Neural cell (in vitro differentiated cells): ENCODE results near the gene NLRP7. TPM values are rescaled to one million over a fixed set of nuclear protein-coding genes. Genes with fewer than 3 reads are reported as not detected.
"Not testable (repeated sequence)": the region's sequence is repeated elsewhere in the genome, so short reads cannot be mapped to it uniquely, and the experiment has no call there.

ENCODE experiments used
- H2AFZ ChIP-seq: fragments of 200-600, 300-800 bp; sonication (generic), shearing (Covaris generic); 2 replicates; pipeline ENCODE4 v1.6.0; 2014; ENCODE audit warnings: low read depth, mild to moderate bottlenecking, antibody characterized with exemption, low read length, moderate library complexity
- H3F3A ChIP-seq: fragments of 200-600 bp; shearing (Covaris generic); 2 replicates; pipeline ENCODE4 v1.6.1; 2016; ENCODE audit warnings: mild to moderate bottlenecking, moderate library complexity, mixed read lengths, antibody characterized with exemption, low read length; ENCODE audit not compliant: insufficient read depth, poor library complexity, severe bottlenecking
- H3K27ac ChIP-seq: fragments of 200-600, 300-800 bp; sonication (generic), shearing (Covaris generic); 2 replicates; pipeline ENCODE4 v1.5.1; 2014; ENCODE audit warnings: mild to moderate bottlenecking, low read length, moderate library complexity
- H3K27me3 ChIP-seq: fragments of 300-800, 200-600 bp; sonication (generic), shearing (Covaris generic); 2 replicates; pipeline ENCODE4 v1.6.0; 2014; ENCODE audit warnings: mild to moderate bottlenecking, low read depth, low read length, moderate library complexity; ENCODE audit not compliant: insufficient read depth
- H3K36me3 ChIP-seq: fragments of 300-800, 200-600 bp; sonication (generic), shearing (Covaris generic); 2 replicates; pipeline ENCODE4 v1.5.1; 2014; ENCODE audit warnings: mild to moderate bottlenecking, antibody characterized with exemption, low read length, moderate library complexity; ENCODE audit not compliant: insufficient read depth
- H3K4me2 ChIP-seq: fragments of 300-800, 200-600 bp; sonication (generic), shearing (Covaris generic); 2 replicates; pipeline ENCODE4 v1.6.0; 2014; ENCODE audit warnings: mild to moderate bottlenecking, low read length
- H3K4me3 ChIP-seq: fragments of 300-800, 200-600 bp; sonication (generic), shearing (Covaris generic); 2 replicates; pipeline ENCODE4 v1.5.1; 2014; ENCODE audit warnings: mild to moderate bottlenecking, low read length, moderate library complexity
- H3K79me2 ChIP-seq: fragments of 200-600 bp; shearing (Covaris generic); replicated peaks from 2 replicates; pipeline ENCODE4 v1.6.0; 2014; ENCODE audit warnings: mild to moderate bottlenecking, low read length, moderate library complexity; ENCODE audit not compliant: insufficient read depth
- H3K9ac ChIP-seq: fragments of 300-800, 200-600 bp; sonication (generic), shearing (Covaris generic); 2 replicates; pipeline ENCODE4 v1.6.1; 2016; ENCODE audit warnings: mild to moderate bottlenecking, low read length, mixed read lengths
- H3K9me2 ChIP-seq: fragments of 200-600 bp; shearing (Covaris generic); 2 replicates; pipeline ENCODE4 v1.6.1; 2016; ENCODE audit warnings: mild to moderate bottlenecking, low read length, mixed read lengths; ENCODE audit not compliant: insufficient read depth
- H3K9me3 ChIP-seq: fragments of 200-600, 300-800 bp; sonication (generic), shearing (Covaris generic); 2 replicates; pipeline ENCODE4 v1.6.1; 2016; ENCODE audit warnings: mild to moderate bottlenecking, mixed run types, low read length, moderate library complexity, mixed read lengths
- H4K20me1 ChIP-seq: fragments of 200-600 bp; shearing (Covaris generic); 2 replicates; pipeline ENCODE4 v1.6.1; 2016; ENCODE audit warnings: mild to moderate bottlenecking, mixed run types; ENCODE audit not compliant: insufficient read depth
- CTCF ChIP-seq: fragments of 450-650 bp; IDR thresholded peaks from 2 replicates; pipeline ENCODE4 v1.5.1; 2014; ENCODE audit warnings: antibody characterized with exemption, mild to moderate bottlenecking, moderate library complexity; ENCODE audit not compliant: poor library complexity, severe bottlenecking
- EP300 ChIP-seq: fragments of 450-650 bp; conservative IDR thresholded peaks from 2 replicates; pipeline ENCODE4 v1.6.1; 2014; ENCODE audit warnings: antibody characterized with exemption, mild to moderate bottlenecking, moderate library complexity; ENCODE audit not compliant: poor library complexity, severe bottlenecking
- EZH2 ChIP-seq: fragments of 200-600, 300-800 bp; shearing (Covaris generic), sonication (generic); IDR thresholded peaks from 2 replicates; pipeline ENCODE4 v1.6.1; 2014; ENCODE audit warnings: antibody characterized with exemption, low read length, borderline replicate concordance, mild to moderate bottlenecking; ENCODE audit not compliant: insufficient read depth, poor library complexity, severe bottlenecking
- MXI1 ChIP-seq: fragments of 450-650 bp; conservative IDR thresholded peaks from 2 replicates; pipeline ENCODE4 v1.6.1; 2014; ENCODE audit warnings: antibody characterized with exemption, mild to moderate bottlenecking; ENCODE audit not compliant: poor library complexity, severe bottlenecking
- POLR2AphosphoS5 ChIP-seq: IDR thresholded peaks from 2 replicates; pipeline ENCODE4 v1.6.1; 2012
- RAD21 ChIP-seq: fragments of 450-650 bp; conservative IDR thresholded peaks from 2 replicates; pipeline ENCODE4 v1.6.1; 2014; ENCODE audit warnings: antibody characterized with exemption, mild to moderate bottlenecking, moderate library complexity
- REST ChIP-seq: IDR thresholded peaks from 2 replicates; pipeline ENCODE4 v1.6.1; 2012; ENCODE audit warnings: borderline replicate concordance
- SMC3 ChIP-seq: fragments of 450-650 bp; conservative IDR thresholded peaks from 2 replicates; pipeline ENCODE4 v1.6.1; 2014; ENCODE audit warnings: antibody characterized with exemption, mild to moderate bottlenecking, moderate library complexity; ENCODE audit not compliant: poor library complexity
- TAF1 ChIP-seq: IDR thresholded peaks from 2 replicates; pipeline ENCODE4 v1.6.1; 2012; ENCODE audit warnings: low read depth
- polyA plus RNA-seq: library from polyadenylated mRNA; depleted of rRNA; stranded (reverse); fragments of >200 nt; gene quantifications from 2 replicates; pipeline ENCODE4 v1.2.3, GENCODE V29; 2014

NLRP7 gene
- polyA plus RNA-seq, 1 donor from 2014 or later = not detected

- Histone ChIP-seq H3K4me2 (no peak overlapping the region), H4K20me1 (no peaks in the 10 kb centered on the region), H2AFZ (no peak overlapping the region), H3K27me3 (no peaks in the 10 kb centered on the region), H3K27ac (no peak overlapping the region), H3K9me2 (no peaks in the 10 kb centered on the region), H3K9ac (no peak overlapping the region), H3K9me3 (no peaks in the 10 kb centered on the region), H3F3A (no peaks in the 10 kb centered on the region), H3K4me3 (no peak overlapping the region), H3K79me2 (no peaks in the 10 kb centered on the region), H3K36me3 (no peaks in the 10 kb centered on the region)
- TF ChIP-seq SMC3 (no peak), RAD21 (no peak), POLR2AphosphoS5 (no peak)
These were observed 22.3 kb upstream of the NLRP7 start for GRCh38 chr19:54969647-54970046.

GRCh38 chr19:54967611-54968010 is 20.3 kb upstream of the NLRP7 start:
- Histone ChIP-seq H3K9me2 (no peaks in the 10 kb centered on the region), H3K9ac (no peak overlapping the region), H3K4me2 (no peak overlapping the region), H3K4me3 (no peak overlapping the region), H3K27ac (no peak overlapping the region), H3K36me3 (no peaks in the 10 kb centered on the region), H3K79me2 (no peaks in the 10 kb centered on the region), H3F3A (no peaks in the 10 kb centered on the region), H4K20me1 (no peaks in the 10 kb centered on the region), H3K9me3 (no peaks in the 10 kb centered on the region), H2AFZ (no peak overlapping the region), H3K27me3 (no peaks in the 10 kb centered on the region)
- TF ChIP-seq RAD21 (no peak), EZH2 (no peak), TAF1 (no peak), CTCF (no peak), REST (no peak), EP300 (no peak), MXI1 (no peak), SMC3 (no peak), POLR2AphosphoS5 (no peak)

DNA sequence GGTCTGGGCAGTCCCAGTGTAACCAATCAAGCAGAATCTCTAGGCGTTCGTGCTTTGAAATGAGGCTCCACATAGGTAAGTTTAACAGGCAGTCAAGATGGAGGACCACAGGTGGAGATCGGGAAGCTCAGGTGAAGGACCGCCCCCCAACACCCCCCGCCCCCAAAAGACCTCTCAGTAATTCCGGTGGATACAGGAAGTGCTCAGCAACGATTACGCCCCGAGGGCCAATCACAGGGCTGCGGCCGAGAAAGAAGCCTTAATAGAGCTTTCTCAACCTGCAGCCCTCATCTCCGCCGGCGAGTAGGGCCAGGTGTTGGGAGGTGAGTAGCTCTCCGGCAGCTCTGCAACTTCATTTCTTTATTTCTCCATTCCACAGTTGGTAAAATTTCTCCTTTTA is 17.7 kb upstream of the NLRP7 start:
- not testable (repeated sequence) for H3K27ac ChIP-seq, H3K9me3 ChIP-seq, H3K9me2 ChIP-seq, H3K4me3 ChIP-seq, H4K20me1 ChIP-seq, H2AFZ ChIP-seq, H3K79me2 ChIP-seq, H3K9ac ChIP-seq, H3K36me3 ChIP-seq, H3K4me2 ChIP-seq, H3F3A ChIP-seq, H3K27me3 ChIP-seq
